Nephron progenitor cell (in vitro differentiated cells): ENCODE measurements around the gene OVOL2.

ENCODE experiments used
- DNase-seq: peaks from one replicate; pipeline ENCODE4 v3.0.0; 2021
- H3K27ac Mint-ChIP-seq: 2 replicates; pipeline ENCODE4 v1.8.0; 2021; ENCODE audit warnings: mild to moderate bottlenecking, moderate library complexity, mixed read lengths
- H3K27me3 Mint-ChIP-seq: 2 replicates; pipeline ENCODE4 v1.8.0; 2021; ENCODE audit warnings: mild to moderate bottlenecking, low read depth, mixed read lengths; ENCODE audit not compliant: poor library complexity
- H3K36me3 Mint-ChIP-seq: 2 replicates; pipeline ENCODE4 v1.8.0; 2021; ENCODE audit warnings: low read depth, mixed read lengths
- H3K4me1 Mint-ChIP-seq: 2 replicates; pipeline ENCODE4 v1.8.0; 2021; ENCODE audit warnings: mixed read lengths
- H3K4me3 Mint-ChIP-seq: 2 replicates; pipeline ENCODE4 v1.8.0; 2021; ENCODE audit warnings: mild to moderate bottlenecking, moderate library complexity, mixed read lengths
- H3K9me3 Mint-ChIP-seq: 2 replicates; pipeline ENCODE4 v1.8.0; 2021; ENCODE audit warnings: mild to moderate bottlenecking, moderate library complexity, mixed read lengths
- TF ChIP-seq, protein P1 (sequence below): fragments of 200-600 bp; sonication (generic); IDR thresholded peaks from 2 replicates; pipeline ENCODE4 v1.5.0; 2021; ENCODE audit warnings: antibody characterized with exemption

OVOL2 gene

DNA sequence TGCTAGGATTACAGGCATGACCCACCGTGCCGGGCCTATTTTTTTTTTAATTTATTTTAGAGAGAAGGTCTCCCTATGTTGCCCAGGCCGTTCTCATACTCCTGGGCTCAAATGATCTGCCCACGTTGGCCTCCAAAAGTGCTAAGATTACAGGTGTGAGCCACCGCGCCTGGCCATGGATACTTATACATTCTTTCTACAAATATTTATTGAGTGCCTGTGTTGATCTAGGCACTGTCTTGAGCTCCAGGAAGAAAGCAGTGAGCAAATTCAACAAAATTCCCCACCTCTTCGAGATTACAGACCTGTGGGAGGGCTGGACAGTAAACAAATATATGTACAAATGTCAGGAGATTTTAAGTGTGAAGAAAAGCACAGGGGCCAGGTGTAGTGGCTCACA, 51.0 kb downstream of the OVOL2 start:
- Mint-ChIP-seq H3K4me3 (no peak overlapping the region), H3K4me1 (peaks cover 49% of the 10 kb centered on the region), H3K27ac (no peak overlapping the region), H3K9me3 (peaks cover 13% of the 10 kb centered on the region), H3K36me3 (peaks cover 9% of the 10 kb centered on the region), H3K27me3 (no peaks in the 10 kb centered on the region)
- DNase-seq: no peak
- TF ChIP-seq, protein P1, sequence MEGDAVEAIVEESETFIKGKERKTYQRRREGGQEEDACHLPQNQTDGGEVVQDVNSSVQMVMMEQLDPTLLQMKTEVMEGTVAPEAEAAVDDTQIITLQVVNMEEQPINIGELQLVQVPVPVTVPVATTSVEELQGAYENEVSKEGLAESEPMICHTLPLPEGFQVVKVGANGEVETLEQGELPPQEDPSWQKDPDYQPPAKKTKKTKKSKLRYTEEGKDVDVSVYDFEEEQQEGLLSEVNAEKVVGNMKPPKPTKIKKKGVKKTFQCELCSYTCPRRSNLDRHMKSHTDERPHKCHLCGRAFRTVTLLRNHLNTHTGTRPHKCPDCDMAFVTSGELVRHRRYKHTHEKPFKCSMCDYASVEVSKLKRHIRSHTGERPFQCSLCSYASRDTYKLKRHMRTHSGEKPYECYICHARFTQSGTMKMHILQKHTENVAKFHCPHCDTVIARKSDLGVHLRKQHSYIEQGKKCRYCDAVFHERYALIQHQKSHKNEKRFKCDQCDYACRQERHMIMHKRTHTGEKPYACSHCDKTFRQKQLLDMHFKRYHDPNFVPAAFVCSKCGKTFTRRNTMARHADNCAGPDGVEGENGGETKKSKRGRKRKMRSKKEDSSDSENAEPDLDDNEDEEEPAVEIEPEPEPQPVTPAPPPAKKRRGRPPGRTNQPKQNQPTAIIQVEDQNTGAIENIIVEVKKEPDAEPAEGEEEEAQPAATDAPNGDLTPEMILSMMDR: no peak

DNA sequence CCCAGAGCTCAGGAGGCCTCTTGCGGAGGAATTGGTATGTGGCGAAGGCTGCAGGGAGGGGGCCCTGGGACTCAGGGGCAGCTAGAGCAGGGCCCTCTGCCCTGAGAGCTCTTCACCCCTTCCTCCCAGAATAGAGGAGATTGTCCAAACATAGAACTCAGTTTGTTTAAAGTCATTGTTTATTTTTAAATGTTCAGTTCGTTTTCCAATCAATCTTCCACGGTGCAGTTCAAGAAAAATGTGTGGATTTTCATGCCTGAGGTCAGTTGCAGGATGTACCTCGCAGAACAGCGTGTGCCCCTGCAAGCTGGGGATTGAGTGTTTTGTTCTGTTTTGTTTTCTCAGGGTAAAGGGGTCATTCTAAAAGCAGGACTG, 51.7 kb downstream of the OVOL2 start:
- H3K9me3 Mint-ChIP-seq: peaks cover 6% of the 10 kb centered on the region
- H3K27me3 Mint-ChIP-seq: no peaks in the 10 kb centered on the region
- DNase-seq: no peak
- peaks cover 2% of the 10 kb centered on the region for H3K36me3 Mint-ChIP-seq
- peaks cover 43% of the 10 kb centered on the region for H3K4me1 Mint-ChIP-seq
- no peak overlapping the region for H3K4me3 Mint-ChIP-seq
- peak overlapping the region; percentile 33 for H3K27ac Mint-ChIP-seq
- TF ChIP-seq, protein P1: no peak

DNA sequence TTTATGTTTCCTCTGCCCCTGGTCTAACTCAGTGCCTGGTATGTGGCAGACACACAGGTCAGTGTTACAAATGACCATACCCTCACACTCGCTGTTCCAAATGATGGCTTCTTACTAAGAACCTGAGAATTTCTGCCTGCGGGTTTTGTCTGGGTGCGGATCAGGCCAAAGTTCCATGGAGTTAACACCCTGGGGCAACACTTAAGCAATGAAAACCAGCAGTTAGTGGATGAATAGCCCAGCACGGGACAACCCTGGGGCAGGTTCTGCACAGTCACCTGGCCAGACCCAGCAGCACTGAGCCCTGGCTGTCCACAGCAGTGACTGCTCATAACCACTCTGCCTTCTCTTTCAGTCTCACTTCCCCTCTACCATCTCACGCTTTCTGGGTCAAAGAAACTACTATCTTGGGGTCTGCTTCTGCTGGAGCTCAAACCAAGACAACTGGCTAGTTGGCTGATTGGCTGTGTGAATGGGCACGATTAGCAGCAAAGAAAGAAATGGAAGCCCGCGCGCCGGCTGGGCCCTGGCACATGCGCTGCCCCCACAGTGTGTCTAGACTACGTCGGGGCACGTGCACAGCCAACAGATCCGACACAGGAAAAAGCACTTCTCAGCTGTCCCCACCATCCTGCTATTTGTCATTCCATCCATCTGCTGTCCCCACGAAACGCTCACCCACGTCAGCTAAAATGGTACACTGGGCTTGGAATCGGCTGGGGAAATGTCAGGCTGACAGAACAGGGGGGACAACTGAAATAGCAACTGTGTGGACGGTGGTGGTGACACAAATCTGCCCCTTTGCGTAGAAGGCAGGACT, 52.3 kb downstream of the OVOL2 start:
- H3K4me3 Mint-ChIP-seq: peak overlapping the region; percentile 23
- TF ChIP-seq, protein P1: no peak
- no peak for DNase-seq
- H3K36me3 Mint-ChIP-seq: no peaks in the 10 kb centered on the region
- peaks cover 3% of the 10 kb centered on the region for H3K9me3 Mint-ChIP-seq
- no peaks in the 10 kb centered on the region for H3K27me3 Mint-ChIP-seq
- H3K4me1 Mint-ChIP-seq: peaks cover 45% of the 10 kb centered on the region
- H3K27ac Mint-ChIP-seq: peak overlapping the region; percentile 33

DNA sequence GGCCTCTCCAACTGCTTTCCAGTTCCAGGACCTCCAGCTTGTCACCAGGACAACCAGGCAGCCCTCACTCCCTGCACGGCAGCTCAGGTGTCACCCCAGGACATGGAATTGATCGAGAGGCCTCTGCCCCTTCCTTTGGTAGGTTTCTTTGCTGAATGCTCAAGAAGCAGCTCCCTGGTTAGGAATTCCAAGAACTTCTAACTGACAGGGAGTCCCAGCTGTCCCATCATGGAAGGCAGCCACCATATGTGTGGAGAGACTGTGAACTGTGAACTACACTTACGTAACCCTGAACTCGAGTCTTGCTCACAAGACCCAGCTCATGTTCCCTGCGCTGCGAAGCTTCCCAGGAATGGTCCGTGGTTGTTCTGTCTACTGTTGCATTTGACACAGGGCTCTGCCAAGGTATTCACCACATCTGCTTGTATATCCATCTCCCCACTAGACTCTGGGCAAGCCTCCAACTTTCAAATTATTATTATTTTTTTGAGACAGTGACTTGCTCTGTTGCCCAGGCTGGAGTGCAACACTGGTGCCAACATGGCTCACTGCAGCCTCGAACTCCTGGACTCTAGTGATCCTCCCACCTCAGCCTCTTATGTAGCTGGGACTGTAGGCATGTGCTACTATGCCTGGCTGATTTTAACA, 53.2 kb downstream of the OVOL2 start:
- no peaks in the 10 kb centered on the region for H3K27me3 Mint-ChIP-seq
- H3K4me3 Mint-ChIP-seq: no peak overlapping the region
- H3K4me1 Mint-ChIP-seq: peaks cover 48% of the 10 kb centered on the region
- DNase-seq: no peak
- no peak overlapping the region for H3K27ac Mint-ChIP-seq
- peaks cover 3% of the 10 kb centered on the region for H3K9me3 Mint-ChIP-seq
- TF ChIP-seq, protein P1: no peak
- H3K36me3 Mint-ChIP-seq: no peaks in the 10 kb centered on the region

DNA sequence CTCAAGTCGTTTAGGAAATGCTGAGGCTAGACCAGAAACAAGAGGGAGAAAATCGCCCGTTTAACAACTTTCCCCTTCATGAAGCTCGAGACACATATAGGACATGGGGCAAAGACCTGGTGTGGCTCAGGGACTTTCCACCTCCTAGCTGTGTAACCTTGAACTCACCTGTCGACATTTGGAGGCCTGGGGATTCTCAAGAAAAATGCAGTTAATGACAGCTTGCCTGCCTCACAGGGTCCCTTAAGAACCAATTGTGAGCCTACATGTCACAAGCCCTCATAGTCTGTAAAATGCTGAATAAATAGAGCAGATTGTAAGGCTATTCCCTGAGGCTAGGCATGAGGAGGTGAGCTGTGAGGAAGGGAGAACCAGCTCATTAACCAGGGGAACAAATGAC, 53.8 kb downstream of the OVOL2 start:
- no peak for DNase-seq
- TF ChIP-seq, protein P1: no peak
- H3K27me3 Mint-ChIP-seq: no peaks in the 10 kb centered on the region
- no peak overlapping the region for H3K27ac Mint-ChIP-seq
- H3K9me3 Mint-ChIP-seq: peaks cover under 1% of the 10 kb centered on the region
- peaks cover 51% of the 10 kb centered on the region for H3K4me1 Mint-ChIP-seq
- H3K36me3 Mint-ChIP-seq: no peaks in the 10 kb centered on the region
- no peak overlapping the region for H3K4me3 Mint-ChIP-seq
